Nephron progenitor cell (in vitro differentiated cells): Measurements from ENCODE around the gene SEC14L5.
"Not testable (repeated sequence)": the region's sequence is repeated elsewhere in the genome, so short reads cannot be mapped to it uniquely, and the experiment has no call there.

Experiments used
- DNase-seq: peaks from one replicate; pipeline ENCODE4 v3.0.0; 2021
- H3K27ac Mint-ChIP-seq: 2 replicates; pipeline ENCODE4 v1.8.0; 2021; ENCODE audit warnings: mild to moderate bottlenecking, moderate library complexity, mixed read lengths
- H3K27me3 Mint-ChIP-seq: 2 replicates; pipeline ENCODE4 v1.8.0; 2021; ENCODE audit warnings: mild to moderate bottlenecking, low read depth, mixed read lengths; ENCODE audit not compliant: poor library complexity
- H3K36me3 Mint-ChIP-seq: 2 replicates; pipeline ENCODE4 v1.8.0; 2021; ENCODE audit warnings: low read depth, mixed read lengths
- H3K4me1 Mint-ChIP-seq: 2 replicates; pipeline ENCODE4 v1.8.0; 2021; ENCODE audit warnings: mixed read lengths
- H3K4me3 Mint-ChIP-seq: 2 replicates; pipeline ENCODE4 v1.8.0; 2021; ENCODE audit warnings: mild to moderate bottlenecking, moderate library complexity, mixed read lengths
- H3K9me3 Mint-ChIP-seq: 2 replicates; pipeline ENCODE4 v1.8.0; 2021; ENCODE audit warnings: mild to moderate bottlenecking, moderate library complexity, mixed read lengths
- TF ChIP-seq, protein P1 (sequence below): fragments of 200-600 bp; sonication (generic); IDR thresholded peaks from 2 replicates; pipeline ENCODE4 v1.5.0; 2021; ENCODE audit warnings: antibody characterized with exemption

The SEC14L5 gene

DNA sequence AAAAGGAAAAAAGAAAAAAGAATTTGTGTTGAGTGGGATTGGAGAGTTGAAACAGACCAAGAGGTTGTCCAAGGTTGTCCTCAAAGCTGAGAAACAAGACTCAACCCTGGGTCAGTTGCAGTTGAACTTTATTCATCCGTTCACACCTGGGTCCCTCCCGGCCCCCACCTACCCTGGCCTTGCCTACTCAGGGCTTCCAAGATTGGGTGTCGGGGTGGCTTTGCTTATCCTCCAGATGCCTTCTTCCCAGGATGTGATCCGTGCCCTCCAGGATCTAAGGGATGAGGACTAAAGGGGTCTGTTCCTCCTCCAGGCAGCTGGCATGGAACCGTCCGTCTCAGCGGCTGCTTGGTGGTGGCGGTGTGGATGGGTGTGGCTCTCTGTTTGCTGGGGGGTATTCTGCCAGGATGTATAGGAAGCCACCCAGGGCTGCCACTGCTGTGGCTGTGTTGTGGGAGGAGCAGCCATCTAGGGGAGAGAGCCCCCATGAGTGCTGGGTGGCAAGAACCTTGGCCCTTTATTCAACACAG lies 85.9 kb downstream of the SEC14L5 start:
- Mint-ChIP-seq H3K27ac (no peak overlapping the region), H3K9me3 (no peaks in the 10 kb centered on the region), H3K36me3 (no peaks in the 10 kb centered on the region), H3K27me3 (peaks cover 27% of the 10 kb centered on the region), H3K4me1 (peaks cover 23% of the 10 kb centered on the region), H3K4me3 (no peak overlapping the region)
- DNase-seq, result no peak
- TF ChIP-seq, protein P1, sequence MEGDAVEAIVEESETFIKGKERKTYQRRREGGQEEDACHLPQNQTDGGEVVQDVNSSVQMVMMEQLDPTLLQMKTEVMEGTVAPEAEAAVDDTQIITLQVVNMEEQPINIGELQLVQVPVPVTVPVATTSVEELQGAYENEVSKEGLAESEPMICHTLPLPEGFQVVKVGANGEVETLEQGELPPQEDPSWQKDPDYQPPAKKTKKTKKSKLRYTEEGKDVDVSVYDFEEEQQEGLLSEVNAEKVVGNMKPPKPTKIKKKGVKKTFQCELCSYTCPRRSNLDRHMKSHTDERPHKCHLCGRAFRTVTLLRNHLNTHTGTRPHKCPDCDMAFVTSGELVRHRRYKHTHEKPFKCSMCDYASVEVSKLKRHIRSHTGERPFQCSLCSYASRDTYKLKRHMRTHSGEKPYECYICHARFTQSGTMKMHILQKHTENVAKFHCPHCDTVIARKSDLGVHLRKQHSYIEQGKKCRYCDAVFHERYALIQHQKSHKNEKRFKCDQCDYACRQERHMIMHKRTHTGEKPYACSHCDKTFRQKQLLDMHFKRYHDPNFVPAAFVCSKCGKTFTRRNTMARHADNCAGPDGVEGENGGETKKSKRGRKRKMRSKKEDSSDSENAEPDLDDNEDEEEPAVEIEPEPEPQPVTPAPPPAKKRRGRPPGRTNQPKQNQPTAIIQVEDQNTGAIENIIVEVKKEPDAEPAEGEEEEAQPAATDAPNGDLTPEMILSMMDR, result no peak

DNA sequence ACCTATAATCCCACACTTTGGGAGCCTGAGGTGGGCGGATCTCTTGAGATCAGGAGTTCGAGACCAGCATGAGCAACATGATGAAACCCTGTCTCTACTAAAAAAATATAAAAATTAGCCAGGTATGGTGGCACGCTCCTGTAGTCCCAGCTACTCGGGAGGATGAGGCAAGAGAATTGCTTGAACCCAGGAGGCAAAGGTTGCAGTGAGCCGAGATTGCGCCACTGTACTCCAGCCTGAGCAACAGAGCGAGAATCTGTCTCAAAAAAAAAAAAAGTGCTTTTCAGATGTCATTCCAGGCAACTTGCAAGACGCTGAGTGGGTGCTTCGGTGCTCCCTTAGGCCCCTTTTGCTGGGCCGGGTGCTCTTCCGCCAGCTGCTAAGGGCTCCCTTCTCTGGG lies 86.5 kb downstream of the SEC14L5 start:
- H3K4me3 Mint-ChIP-seq, H3K36me3 Mint-ChIP-seq, H3K9me3 Mint-ChIP-seq, H3K27ac Mint-ChIP-seq, DNase-seq: not testable (repeated sequence)
- H3K4me1 Mint-ChIP-seq, result peaks cover 23% of the 10 kb centered on the region
- peaks cover 23% of the 10 kb centered on the region for H3K27me3 Mint-ChIP-seq

DNA sequence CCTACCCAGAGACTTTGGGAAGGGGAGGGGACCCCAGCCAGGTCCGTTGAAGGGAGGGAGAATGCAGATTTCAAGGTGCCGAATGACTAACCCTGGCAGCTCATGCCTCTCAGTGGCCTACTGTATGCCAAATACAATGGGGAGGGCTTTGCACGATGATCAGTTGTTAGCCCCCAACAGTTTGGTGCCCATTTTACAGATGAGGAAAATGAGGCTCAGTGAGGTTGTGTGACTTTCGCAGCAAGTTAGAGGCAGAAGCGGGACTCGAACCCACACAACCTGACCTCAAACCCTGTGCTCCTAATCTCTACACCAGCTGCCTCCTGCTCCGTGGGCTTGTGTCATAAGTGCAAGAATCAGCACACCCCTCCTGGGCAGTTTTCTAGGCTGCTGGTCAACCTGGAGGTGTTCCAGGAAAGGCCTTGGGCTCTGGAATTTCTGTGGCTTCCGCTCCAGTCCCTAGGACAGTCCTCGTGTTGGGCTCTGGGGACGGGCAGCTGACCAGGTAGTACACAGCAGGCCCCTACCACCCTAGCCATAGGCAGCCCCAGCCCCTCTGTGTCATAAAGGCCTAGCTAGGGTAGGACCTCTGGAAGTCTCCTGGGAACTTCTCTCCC lies 87.5 kb downstream of the SEC14L5 start:
- no peaks in the 10 kb centered on the region for H3K36me3 Mint-ChIP-seq
- H3K4me1 Mint-ChIP-seq, result peaks cover 19% of the 10 kb centered on the region
- H3K27ac Mint-ChIP-seq, result no peak overlapping the region
- H3K9me3 Mint-ChIP-seq, result no peaks in the 10 kb centered on the region
- TF ChIP-seq, protein P1, result no peak
- H3K4me3 Mint-ChIP-seq, result no peak overlapping the region
- DNase-seq, result no peak
- peaks cover 27% of the 10 kb centered on the region for H3K27me3 Mint-ChIP-seq

DNA sequence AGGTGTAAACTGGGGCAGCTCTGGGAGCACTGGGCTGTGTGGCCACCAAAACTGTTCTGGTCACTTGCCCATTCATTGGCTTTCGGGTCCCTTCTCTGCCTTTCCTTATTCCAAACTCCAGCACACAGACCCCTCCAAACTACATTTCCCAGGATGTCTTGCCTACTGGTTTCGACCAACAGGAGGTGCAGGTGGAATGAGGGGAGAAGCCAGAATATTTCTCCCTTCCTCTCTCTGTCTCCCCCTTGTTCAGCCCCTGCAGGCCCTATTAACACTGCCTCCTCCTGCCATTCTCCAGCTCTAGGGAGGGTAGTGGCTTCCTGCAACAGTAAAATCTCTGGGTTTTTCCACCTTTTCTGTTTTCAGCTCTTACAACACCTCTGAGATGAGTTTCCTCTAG lies 88.8 kb downstream of the SEC14L5 start:
- no peak for DNase-seq
- TF ChIP-seq, protein P1, result no peak
- H3K36me3 Mint-ChIP-seq, result no peaks in the 10 kb centered on the region
- no peak overlapping the region for H3K4me3 Mint-ChIP-seq
- no peak overlapping the region for H3K27ac Mint-ChIP-seq
- peaks cover 24% of the 10 kb centered on the region for H3K27me3 Mint-ChIP-seq
- no peaks in the 10 kb centered on the region for H3K9me3 Mint-ChIP-seq
- peaks cover 8% of the 10 kb centered on the region for H3K4me1 Mint-ChIP-seq

DNA sequence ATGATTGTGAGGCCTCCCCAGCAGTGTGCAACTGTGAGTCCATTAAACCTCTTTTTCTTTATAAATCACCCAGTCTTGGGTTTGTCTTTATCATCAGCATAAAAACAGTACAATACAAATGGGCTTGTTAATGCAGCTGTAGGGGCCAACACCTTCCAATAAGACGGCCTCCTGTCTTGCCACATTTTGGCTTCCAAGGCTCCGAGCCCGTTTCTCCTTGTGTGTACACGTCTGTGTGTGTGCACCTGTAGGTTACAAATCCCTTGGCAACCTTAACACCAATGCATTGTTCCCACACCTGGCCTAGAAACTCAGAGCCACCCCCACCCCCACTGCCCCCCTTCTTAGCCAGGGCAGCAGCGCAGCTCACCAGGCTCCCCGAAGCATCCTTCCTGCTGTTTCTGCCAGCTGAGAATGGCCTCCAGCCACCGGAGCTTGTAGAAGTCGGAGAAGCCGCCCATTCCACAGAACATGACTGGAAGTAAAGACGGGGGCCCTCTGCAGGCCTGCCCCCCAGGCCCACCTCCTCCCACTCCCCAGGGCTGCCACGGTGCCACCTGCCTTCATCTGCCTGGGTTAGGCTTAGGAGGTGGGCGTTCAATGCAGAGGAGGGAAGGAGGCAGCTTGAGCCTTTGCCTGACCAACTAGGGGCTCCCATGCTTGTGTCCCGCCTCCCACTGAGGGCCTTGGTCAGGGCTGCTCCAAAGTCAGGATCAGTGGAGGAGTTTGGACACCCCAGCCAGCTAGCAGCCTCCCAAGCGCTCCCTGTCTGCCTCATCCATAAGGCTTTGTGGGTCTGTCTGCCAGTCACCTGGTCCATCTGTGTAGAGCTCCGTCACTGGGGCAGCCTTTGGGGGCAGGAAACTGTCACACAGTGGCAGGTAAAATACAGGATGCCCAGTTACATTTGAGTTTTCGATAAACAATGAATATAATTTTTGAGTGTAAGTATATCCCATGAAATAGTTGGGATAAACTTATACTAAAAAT lies 97.0 kb downstream of the SEC14L5 start:
- H3K27ac Mint-ChIP-seq, result no peak overlapping the region
- H3K4me3 Mint-ChIP-seq, result no peak overlapping the region
- peaks cover 15% of the 10 kb centered on the region for H3K27me3 Mint-ChIP-seq
- no peaks in the 10 kb centered on the region for H3K9me3 Mint-ChIP-seq
- no peaks in the 10 kb centered on the region for H3K36me3 Mint-ChIP-seq
- DNase-seq, result no peak
- TF ChIP-seq, protein P1, result no peak
- peaks cover 6% of the 10 kb centered on the region for H3K4me1 Mint-ChIP-seq

DNA sequence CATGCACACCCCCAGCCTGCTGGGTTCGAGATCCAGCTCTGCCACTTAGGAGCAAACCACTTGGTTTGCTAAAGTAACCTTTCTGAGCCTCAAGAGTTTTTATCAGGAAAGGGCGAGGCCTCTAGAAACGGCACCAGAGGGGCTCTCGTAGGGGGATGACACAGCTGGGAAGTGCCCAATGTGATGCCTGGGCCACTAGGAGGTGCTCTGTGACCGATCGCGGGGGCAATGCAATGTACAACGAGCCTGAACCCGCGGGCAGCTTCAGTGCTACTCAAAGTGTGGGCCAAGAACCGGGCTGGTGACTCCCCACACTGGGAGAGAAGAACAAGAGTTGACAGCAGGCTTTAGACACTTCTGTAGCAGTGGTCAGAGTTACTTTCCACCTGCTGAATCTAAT lies 98.2 kb downstream of the SEC14L5 start:
- no peak overlapping the region for H3K4me3 Mint-ChIP-seq
- no peak overlapping the region for H3K27ac Mint-ChIP-seq
- H3K36me3 Mint-ChIP-seq, result no peaks in the 10 kb centered on the region
- peaks cover 6% of the 10 kb centered on the region for H3K4me1 Mint-ChIP-seq
- TF ChIP-seq, protein P1, result peak; percentile 47
- H3K27me3 Mint-ChIP-seq, result peaks cover 6% of the 10 kb centered on the region
- no peaks in the 10 kb centered on the region for H3K9me3 Mint-ChIP-seq
- DNase-seq, result peak; percentile 49
